Thoracic aorta (tissue), 2 donors: ENCODE measurements around the gene CDK13. TPM values are rescaled to one million over a fixed set of nuclear protein-coding genes. Genes with fewer than 3 reads are reported as not detected.

ENCODE experiments used
- ATAC-seq: fragments of 150-250 bp; one replicate; pipeline ENCODE4 v1.8.0; 2017; ENCODE audit warnings: low read depth; ENCODE audit not compliant: insufficient number of reproducible peaks, low FRiP score
- DNase-seq: peaks from one replicate; pipeline ENCODE4 v3.0.0-alpha.2; 2020; ENCODE audit warnings: low spot score
- H3K27ac ChIP-seq, 2 donors: fragments of 200-600 bp; sonication (generic); 1 replicate in 1 of 2; 2 replicates in 1 of 2; pipeline ENCODE4 v1.5.1; 2016; ENCODE audit warnings: mild to moderate bottlenecking in 2 of 2, moderate library complexity in 2 of 2
- H3K27me3 ChIP-seq: fragments of 200-600 bp; sonication (generic); replicated peaks from 2 replicates; pipeline ENCODE4 v1.6.0; 2016; ENCODE audit warnings: mild to moderate bottlenecking; ENCODE audit not compliant: insufficient read depth
- H3K36me3 ChIP-seq: fragments of 200-600 bp; sonication (generic); one replicate; pipeline ENCODE4 v1.5.1; 2016
- H3K4me1 ChIP-seq, 2 donors: fragments of 200-600 bp; sonication (generic); 1 replicate in 1 of 2; 2 replicates in 1 of 2; pipeline versions ENCODE4 v1.5.1 to v1.6.0; 2016; ENCODE audit warnings: low read depth in 2 of 2, mild to moderate bottlenecking in 1 of 2; ENCODE audit not compliant: control insufficient read depth in 1 of 2
- H3K4me3 ChIP-seq: fragments of 200-600 bp; sonication (generic); 2 replicates; pipeline ENCODE4 v1.5.1; 2016; ENCODE audit warnings: mild to moderate bottlenecking
- H3K9me3 ChIP-seq: fragments of 200-600 bp; sonication (generic); 2 replicates; pipeline ENCODE4 v1.5.1; 2016
- total RNA-seq, 2 donors: library from RNA; depleted of rRNA; stranded (reverse); fragments of >200 nt; gene quantifications; one replicate each; pipeline versions ENCODE4 v1.1.0 to v1.2.3, GENCODE V29; 2016
- TF ChIP-seq, protein P1 (sequence below): fragments of 200-600 bp; sonication (generic); IDR thresholded peaks from one replicate; pipeline ENCODE4 v1.5.1; 2019; ENCODE audit warnings: antibody characterized with exemption

The CDK13 gene
- total RNA-seq, 2 donors from 2014 or later = 61.3 to 107 TPM

DNA sequence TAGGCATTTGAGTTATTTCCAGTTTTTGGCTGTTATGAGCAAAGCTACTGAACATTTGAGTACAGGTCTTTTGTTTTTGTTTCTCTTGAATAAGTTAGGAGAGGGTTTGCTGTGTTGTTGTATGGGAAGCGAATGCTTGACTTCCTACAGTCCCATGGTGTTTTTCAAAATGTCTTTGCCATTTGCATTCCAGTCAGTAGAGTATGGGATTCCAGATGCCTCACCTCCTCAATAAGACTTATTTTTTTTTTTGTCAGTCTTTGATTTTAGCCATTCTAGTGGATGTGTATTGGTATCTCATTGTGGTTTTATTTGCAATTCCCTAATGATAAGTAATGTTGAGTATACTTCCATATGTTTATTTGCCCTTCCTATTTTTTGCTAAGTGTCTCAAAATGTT is 19.4 kb downstream of the CDK13 start:
- H3K9me3 ChIP-seq = no peaks in the 10 kb centered on the region
- H3K4me1 ChIP-seq = peaks cover 4 to 50% of the 10 kb centered on the region in 2 donors
- H3K4me3 ChIP-seq = no peak overlapping the region
- H3K27me3 ChIP-seq = no peaks in the 10 kb centered on the region
- H3K36me3 ChIP-seq = no peaks in the 10 kb centered on the region
- H3K27ac ChIP-seq = no peak overlapping the region
- DNase-seq = no peak
- TF ChIP-seq, protein P1, sequence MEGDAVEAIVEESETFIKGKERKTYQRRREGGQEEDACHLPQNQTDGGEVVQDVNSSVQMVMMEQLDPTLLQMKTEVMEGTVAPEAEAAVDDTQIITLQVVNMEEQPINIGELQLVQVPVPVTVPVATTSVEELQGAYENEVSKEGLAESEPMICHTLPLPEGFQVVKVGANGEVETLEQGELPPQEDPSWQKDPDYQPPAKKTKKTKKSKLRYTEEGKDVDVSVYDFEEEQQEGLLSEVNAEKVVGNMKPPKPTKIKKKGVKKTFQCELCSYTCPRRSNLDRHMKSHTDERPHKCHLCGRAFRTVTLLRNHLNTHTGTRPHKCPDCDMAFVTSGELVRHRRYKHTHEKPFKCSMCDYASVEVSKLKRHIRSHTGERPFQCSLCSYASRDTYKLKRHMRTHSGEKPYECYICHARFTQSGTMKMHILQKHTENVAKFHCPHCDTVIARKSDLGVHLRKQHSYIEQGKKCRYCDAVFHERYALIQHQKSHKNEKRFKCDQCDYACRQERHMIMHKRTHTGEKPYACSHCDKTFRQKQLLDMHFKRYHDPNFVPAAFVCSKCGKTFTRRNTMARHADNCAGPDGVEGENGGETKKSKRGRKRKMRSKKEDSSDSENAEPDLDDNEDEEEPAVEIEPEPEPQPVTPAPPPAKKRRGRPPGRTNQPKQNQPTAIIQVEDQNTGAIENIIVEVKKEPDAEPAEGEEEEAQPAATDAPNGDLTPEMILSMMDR = no peak
- ATAC-seq = no peak

GRCh38 chr7:39971924-39972323 is 21.9 kb downstream of the CDK13 start:
- H3K27me3 ChIP-seq = no peaks in the 10 kb centered on the region
- no peak overlapping the region for H3K4me3 ChIP-seq
- peaks cover 5 to 72% of the 10 kb centered on the region in 2 donors for H3K4me1 ChIP-seq
- DNase-seq = no peak
- TF ChIP-seq, protein P1 = no peak
- ATAC-seq = no peak
- no peak overlapping the region for H3K27ac ChIP-seq
- no peaks in the 10 kb centered on the region for H3K9me3 ChIP-seq
- no peaks in the 10 kb centered on the region for H3K36me3 ChIP-seq

- TF ChIP-seq, protein P1 = no peak
- Histone ChIP-seq H3K9me3 (no peaks in the 10 kb centered on the region), H3K4me1 (peaks cover 16 to 81% of the 10 kb centered on the region in 2 donors), H3K27ac (no peak overlapping the region), H3K27me3 (no peaks in the 10 kb centered on the region), H3K36me3 (no peaks in the 10 kb centered on the region), H3K4me3 (no peak overlapping the region)
- no peak for DNase-seq
- ATAC-seq = no peak
These were observed 23.7 kb downstream of the CDK13 start for GRCh38 chr7:39973801-39974200.

DNA sequence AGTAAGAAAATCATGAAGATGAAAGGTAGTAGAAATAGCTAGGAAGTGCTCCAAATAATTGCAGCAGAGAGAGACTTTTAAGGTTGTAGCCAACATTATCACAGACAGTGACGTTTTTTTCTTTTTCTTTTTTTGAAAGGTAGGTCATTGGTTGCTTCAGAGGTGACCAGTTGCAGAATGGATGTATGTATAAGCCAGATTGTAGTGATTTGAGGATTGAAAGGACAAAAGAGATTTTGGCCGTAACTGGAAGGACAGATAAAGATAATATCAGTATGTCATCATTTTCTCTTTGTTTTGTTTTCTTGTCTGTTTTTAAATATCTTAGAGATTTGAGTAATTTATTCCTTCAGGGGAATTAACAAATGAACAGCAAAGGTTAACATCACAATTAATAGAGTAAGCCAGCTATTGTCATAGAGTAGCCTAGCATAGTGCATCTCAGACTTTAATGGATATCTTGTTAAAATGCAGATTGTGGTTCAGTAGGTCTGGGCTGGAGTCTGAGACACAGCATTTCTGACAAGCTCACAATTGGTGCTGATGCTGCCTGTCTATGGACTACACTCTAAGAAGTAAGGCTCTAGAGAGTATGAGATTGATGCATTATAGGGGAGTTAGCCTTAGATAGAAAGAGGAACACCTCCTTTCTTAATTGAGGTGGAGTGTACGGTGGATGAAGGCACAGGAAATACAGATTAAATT is 28.3 kb downstream of the CDK13 start:
- TF ChIP-seq, protein P1 = no peak
- H3K36me3 ChIP-seq = no peaks in the 10 kb centered on the region
- peaks cover 19 to 61% of the 10 kb centered on the region in 2 donors for H3K4me1 ChIP-seq
- H3K4me3 ChIP-seq = no peak overlapping the region
- ATAC-seq (no peak), DNase-seq (no peak)
- H3K27ac ChIP-seq = no peak overlapping the region
- no peaks in the 10 kb centered on the region for H3K27me3 ChIP-seq
- H3K9me3 ChIP-seq = no peaks in the 10 kb centered on the region

- ATAC-seq (no peak), DNase-seq (no peak)
- Histone ChIP-seq H3K27me3 (no peaks in the 10 kb centered on the region), H3K36me3 (no peaks in the 10 kb centered on the region), H3K4me1 (peaks cover 19 to 55% of the 10 kb centered on the region in 2 donors), H3K27ac (no peak overlapping the region), H3K9me3 (no peaks in the 10 kb centered on the region), H3K4me3 (no peak overlapping the region)
- TF ChIP-seq, protein P1 = no peak
These were observed 29.5 kb downstream of the CDK13 start for GRCh38 chr7:39979406-39980073.
